PC-3 (cell line): ENCODE measurements around the gene RABL6.

Experiments
- EZH2 ChIP-seq: fragments of 300-600 bp; sonication (generic); IDR thresholded peaks from one replicate; pipeline ENCODE4 v1.6.1; 2017; ENCODE audit warnings: antibody characterized with exemption, mild to moderate bottlenecking, low read length; ENCODE audit not compliant: unreplicated experiment
- EZH2phosphoT487 ChIP-seq: fragments of 300-600 bp; sonication (generic); IDR thresholded peaks from 2 replicates; pipeline ENCODE4 v1.6.1; 2018; ENCODE audit warnings: mild to moderate bottlenecking, antibody characterized with exemption, low read length, borderline replicate concordance
- TF ChIP-seq, protein P1 (sequence below): fragments of 300-600 bp; sonication (generic); conservative IDR thresholded peaks from 2 replicates; pipeline ENCODE4 v1.5.1; 2017; ENCODE audit warnings: antibody characterized with exemption, low read depth, mild to moderate bottlenecking, low read length

DNA sequence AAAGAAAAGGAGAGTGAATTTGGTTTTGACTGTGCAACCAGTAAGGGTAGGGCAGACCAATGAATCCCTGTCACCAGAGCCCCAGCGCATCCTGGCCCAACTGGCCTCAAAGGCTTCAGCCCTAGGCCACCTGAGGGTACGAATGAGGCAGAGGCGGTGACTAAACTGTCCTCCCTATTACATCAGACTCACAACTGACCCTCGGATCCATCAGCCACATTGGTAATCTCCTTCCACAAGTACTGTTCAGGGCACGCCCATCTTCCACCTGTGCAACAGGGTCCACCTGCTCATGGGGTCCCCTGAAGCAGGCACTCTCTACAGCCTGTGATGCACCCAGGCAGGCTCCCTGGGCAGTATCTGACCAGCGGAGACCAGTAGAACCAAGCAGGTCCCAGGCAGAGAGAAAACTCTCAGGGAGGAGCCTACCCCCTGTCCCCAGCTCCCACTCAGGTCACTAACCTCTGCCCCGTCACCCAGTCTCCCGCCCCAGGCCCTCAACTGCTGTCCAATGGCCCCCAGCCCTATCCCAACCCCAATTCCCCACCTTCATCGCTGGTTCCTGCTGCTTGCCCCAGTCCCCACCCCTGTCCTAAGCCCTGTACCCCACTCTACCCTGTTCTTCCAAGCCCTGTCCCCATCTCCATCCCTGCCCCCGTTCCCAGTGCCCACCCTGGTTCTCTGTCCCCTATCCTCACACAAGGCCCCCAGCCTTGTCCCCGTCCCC lies 57.5 kb downstream of the RABL6 start:
- TF ChIP-seq, protein P1, sequence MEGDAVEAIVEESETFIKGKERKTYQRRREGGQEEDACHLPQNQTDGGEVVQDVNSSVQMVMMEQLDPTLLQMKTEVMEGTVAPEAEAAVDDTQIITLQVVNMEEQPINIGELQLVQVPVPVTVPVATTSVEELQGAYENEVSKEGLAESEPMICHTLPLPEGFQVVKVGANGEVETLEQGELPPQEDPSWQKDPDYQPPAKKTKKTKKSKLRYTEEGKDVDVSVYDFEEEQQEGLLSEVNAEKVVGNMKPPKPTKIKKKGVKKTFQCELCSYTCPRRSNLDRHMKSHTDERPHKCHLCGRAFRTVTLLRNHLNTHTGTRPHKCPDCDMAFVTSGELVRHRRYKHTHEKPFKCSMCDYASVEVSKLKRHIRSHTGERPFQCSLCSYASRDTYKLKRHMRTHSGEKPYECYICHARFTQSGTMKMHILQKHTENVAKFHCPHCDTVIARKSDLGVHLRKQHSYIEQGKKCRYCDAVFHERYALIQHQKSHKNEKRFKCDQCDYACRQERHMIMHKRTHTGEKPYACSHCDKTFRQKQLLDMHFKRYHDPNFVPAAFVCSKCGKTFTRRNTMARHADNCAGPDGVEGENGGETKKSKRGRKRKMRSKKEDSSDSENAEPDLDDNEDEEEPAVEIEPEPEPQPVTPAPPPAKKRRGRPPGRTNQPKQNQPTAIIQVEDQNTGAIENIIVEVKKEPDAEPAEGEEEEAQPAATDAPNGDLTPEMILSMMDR, result no peak
- TF ChIP-seq EZH2phosphoT487 (no peak), EZH2 (no peak)
